CD4-positive, alpha-beta T cell treated with Interleukin-10 for 1 hour (primary cell): Measurements from ENCODE around the gene SCIN.

Experiments
- DNase-seq: peaks from one replicate; pipeline ENCODE4 v3.0.0-alpha.2; 2020

Gene SCIN

DNA sequence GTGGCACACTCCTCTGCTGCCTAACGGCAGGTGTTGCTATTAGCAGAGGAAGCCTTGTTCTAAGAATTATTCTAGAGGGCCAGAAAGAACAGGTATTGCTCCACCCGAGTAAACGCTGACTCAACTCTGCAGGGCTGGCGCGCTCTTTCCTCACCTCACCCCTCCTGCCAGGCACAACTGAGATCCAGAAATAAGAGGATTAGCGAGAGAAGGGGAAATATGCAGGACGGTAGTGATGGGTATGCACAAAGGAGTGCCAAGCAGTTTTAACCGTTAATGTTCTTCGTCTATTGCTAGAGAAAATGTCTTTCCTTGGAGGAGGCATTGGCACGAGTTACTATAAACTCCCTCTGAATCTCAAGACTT lies 369 bp upstream of the SCIN start:
- DNase-seq = no peak

DNA sequence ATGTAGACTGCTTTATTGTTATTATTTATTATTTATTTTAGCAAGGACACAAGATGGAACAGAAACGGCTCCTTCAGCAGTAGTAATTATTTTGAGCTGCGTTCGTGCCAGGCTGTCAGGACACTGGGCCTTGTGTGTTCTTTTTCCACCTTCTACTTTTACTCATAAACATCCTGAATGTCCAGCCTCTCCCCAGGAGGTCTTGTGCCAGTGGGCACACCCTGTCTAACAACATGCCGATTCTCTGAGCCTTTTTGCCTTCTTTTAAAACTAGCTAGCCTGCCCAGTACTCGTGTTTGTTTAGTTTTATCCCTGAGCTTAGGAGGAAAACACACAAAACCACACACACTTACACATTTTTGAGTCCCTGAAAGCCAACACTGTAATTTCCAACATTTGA lies 1.2 kb downstream of the SCIN start:
- DNase-seq = no peak

DNA sequence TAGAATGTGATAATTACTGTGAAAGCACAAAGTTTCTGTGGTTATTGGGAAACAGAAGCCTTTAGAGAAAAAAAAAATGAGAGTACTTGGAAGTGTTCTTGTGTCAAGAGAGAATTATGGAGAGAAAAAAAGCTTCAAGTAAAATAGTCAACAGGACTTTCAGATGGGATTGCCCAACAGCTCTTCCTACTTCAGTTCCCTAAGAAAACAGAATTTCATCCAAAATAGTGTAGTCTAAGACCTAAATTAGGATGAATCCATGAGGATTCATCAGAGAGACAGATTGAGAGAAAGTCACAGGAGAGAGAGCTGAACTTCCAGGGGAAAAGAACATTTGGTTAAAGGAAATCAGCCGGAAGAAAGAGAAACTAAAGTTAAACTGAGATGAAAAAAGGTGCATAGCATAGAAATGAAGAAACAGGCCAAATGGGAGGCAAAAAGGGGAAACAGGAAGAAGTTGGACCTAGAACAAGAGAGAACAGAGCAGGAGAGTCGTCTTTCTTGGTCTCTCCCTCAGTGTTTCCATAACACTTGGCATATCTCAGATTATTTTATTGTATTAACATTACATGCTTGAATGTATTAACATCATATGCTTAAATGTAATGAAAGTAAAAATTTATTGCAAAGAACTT lies 2.5 kb downstream of the SCIN start:
- DNase-seq = no peak

DNA sequence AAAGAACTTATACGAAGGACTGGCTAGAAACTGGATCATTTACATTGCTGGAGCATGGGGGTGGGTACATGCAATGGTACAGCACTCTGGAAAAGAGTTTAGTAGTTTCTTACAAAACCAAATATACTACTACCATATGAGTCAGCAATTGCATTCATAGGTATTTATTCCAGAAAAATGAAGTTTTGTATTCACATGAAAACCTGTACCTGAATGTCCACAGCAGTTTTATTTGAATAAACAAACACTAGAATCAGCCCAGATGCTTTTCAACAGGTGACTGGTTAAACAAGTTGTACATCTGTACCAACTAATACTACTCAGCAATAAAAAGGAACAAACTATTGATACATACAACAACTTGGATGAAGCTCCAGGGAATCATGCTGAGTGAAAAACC lies 3.4 kb downstream of the SCIN start:
- no peak for DNase-seq

DNA sequence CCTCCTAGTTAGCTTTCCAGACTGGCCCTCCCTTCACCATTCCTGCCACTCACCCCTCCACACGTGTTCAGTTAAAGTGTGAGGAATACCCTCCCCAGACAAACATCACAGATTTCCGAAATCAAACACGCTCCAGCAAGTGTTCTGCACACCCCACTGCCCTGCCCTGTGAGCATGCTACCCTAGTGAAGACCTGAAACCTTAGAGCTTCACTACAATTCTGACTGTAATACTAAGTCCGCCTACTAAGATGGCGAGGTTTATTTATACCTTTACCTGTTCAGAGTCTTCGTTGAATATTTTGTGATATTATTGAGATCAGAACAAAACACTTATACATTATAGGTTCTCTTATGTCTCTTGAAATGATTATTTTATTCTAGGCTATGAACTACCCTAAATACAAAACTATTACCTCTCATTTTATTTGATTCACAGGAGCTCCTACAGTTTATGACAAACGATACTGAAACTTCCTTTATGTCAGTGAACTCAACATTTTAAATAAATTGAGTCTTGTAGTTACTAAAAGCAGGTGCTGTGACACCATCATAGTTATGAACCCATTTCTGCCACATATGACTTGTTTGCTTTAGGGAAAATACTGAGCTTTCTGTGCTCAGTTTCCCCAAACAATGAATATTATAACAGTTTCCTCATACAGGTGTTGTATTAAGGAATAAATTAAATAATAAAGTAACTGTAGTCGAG lies 8.6 kb downstream of the SCIN start:
- no peak for DNase-seq

DNA sequence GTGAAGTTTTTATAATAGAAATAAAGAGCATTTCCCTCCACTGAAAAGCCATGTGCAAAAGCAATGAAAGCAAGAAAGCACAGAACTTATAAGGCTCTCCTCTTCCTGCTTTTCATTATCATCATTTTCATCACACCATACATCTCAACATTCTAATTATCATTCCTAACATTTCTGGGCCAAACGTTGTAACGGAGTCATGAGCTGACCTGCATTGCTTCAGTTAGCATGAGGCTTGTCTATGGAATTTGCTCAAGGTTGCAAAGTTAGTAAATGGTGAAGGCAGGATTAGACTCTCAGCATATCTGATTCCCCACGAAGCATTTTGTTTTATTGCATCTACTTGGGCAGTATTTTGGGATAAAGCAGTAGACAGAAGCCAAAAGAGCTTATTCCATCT lies 11.4 kb downstream of the SCIN start:
- DNase-seq = no peak

DNA sequence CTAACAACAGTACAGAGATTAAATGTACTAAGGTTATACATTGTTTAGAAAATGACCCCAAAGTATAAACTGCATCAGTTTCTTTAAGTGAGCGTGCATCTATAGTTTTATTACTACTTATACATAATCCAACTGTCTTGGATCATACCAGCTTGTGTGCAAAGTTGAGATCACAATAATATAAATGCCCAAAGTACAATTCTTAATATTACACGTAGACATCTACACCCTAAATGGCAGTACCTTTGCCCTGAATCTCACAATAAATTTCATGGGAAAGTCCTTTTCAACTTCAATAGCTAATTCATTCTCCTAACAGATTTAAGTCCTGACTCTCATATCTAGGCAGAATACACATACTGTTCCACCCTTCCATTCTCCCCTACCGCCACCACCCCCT lies 11.8 kb downstream of the SCIN start:
- no peak for DNase-seq

DNA sequence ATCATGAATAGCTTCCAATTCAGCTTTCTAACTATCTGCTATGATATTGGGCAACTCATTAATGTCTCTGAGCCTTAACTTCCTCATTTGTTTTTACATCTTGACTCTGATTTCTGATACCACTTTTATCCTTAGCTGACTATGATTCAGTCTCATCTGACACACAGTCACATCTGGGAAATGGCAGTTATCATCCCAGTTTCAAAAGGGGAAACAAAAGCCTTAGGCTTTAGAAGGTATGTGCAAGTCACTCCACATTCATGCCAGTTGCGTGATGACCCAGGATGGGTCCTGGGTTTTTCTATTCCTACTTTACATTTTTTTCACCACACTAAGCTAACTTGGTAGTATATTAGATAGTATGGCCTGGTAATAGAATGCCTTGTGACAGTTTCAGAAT lies 12.7 kb downstream of the SCIN start:
- no peak for DNase-seq

DNA sequence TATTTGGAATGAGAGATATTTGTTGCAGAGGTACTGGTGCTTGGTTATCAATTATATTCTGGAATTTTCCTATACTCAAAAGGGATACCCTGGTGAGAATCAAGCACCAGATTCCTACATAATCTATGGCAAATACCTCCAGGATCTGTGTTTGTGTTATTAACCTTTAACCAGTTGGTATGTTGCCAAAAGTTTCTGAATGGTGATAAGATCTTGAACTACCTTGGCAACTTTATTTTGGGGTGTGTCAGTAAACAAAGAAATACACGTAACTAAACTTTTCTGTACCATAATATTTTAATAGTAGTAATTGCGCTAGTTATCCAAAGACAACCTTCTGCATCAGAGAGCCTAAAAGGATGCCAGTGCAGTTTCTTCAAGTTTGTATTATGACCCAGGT lies 13.4 kb downstream of the SCIN start:
- no peak for DNase-seq

DNA sequence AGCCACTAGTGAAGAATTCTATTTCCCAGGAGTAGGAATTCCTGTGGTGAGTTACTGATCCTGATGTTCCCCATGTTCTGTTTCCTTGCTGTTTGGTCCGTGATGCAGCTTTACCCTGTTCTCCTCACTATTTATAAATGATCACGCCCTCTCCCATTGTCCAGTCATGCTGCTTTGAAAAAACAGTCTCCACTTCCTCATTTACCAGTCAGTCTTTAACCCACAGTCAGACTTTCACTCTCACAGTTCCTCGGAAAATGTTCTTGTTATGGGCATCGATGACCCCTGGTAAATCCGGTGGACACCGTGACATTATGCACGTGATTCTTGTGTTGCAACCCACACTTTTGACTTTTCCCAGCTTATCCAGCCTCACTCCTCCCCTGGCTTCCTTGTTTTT lies 14.4 kb downstream of the SCIN start:
- DNase-seq = no peak

DNA sequence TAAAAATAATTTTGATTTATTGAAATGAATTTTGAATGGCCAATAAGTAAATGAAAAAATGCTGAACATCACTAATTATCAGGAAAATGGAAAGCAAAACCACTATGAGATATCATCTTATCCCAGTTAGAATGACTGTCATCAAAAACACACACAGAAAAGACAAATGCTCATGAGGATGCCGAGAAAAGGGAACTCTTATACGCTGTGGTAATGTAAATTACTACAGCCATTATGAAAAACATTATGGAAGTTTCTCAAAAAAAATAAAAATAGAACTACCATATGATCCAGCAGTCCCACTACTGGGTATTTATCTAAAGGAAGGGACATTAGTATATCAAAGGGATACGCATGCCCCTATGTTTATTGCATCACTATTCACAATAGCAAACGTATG lies 15.8 kb downstream of the SCIN start:
- DNase-seq = no peak

DNA sequence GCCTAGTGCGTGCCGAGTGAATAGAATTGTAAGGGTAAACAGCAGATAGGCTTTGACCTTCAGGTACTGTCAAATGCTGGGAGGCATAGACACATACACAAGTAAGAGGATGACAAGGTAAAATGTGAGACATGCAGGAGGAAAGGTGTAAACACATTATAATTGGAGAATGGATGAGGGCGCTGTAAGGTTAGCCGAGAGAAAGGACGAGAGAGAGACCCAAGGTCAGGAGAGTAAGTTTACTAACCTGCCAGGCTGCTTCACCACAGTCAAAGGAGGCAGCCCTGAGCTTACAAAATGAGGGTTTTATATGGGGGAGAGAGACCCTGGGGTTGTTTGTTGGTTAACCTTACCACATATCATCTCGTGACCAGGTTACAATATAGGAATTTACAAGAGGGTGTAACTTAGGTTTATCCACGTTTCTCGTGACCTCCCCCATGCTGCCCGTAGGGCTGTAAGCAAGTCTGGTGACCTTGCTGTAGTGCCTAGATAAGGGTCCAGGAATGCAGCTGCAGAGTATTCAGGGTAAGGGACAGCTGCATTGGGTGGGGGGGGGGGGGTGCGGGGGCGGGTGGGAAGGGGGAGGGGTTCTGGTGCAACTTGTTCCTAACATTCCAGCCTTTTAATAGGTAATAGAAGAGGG lies 17.9 kb downstream of the SCIN start:
- DNase-seq = no peak

DNA sequence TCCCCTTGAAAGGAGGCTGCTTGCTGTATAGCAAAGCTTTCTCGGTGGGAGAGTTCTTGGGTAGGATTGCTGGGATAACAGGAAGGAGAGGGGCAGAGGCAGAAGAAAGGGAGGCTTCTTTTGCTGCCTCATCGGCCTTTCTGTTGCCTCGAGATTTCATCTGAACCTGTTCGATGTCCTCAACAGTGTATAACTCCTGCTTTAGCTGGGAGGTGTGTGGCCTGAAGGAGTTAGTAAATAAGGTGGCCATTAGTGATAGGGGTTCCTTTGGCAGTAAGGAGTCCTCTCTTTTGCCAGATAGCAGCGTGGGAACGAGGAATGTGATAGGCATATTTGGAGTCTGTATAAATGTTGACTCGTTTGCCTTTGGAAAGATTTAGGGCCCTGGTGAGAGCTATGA lies 20.0 kb downstream of the SCIN start:
- DNase-seq = no peak

DNA sequence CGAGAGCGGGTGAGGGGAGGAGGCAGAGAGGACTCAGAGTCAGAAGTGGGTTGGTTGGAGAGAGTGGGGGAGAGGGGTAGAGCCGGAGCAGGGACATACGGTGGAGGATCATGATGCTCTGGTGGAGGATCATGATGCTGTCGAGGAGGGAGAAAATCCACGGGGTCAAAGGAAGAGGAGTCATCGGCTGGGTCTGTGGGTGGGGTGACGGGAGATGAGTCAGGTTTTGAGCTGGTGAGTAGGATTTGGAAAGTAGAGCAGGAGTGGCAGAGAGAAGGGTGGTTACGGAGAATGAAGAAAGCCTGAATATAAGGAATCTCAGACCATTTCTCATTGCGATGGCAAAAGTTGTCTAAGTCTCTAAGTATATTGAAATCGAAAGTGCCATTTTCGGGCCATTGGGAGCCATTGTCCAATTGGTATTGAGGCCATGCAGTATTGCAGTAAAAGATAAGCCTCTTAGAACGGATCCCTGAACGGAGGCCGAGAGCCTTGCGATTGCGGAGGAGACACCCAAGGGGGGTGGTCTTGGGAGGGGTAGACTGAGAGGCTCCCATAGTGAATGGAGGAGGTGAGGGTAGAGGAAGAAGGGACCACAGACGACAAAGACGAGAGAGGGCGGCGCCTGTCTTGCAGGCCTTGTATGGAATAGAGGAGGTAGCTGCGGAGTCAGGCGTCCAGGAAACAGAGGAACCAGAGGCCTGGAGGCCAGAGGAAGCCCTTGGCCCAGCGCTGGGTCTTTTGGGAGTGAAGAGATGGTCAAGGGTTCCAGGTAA lies 23.8 kb downstream of the SCIN start:
- DNase-seq = no peak

DNA sequence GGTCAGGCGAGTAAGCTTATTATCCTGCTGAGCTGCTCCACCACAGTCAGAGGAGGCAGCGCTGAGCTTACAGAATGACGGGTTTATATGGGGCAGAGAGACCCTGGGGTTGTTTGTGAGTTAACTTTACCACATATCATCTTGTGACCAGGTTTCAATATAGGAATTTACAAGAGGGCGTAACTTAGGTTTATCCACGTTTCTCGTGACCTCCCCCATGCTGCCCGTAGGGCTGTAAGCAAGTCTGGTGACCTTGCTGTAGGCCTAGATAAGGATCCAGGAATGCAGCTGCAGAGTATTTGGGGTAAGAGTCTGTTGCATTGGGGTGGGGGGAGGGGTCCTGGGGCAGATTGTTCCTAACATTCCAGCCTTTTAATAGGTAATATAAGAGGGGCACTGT lies 24.6 kb downstream of the SCIN start:
- no peak for DNase-seq

DNA sequence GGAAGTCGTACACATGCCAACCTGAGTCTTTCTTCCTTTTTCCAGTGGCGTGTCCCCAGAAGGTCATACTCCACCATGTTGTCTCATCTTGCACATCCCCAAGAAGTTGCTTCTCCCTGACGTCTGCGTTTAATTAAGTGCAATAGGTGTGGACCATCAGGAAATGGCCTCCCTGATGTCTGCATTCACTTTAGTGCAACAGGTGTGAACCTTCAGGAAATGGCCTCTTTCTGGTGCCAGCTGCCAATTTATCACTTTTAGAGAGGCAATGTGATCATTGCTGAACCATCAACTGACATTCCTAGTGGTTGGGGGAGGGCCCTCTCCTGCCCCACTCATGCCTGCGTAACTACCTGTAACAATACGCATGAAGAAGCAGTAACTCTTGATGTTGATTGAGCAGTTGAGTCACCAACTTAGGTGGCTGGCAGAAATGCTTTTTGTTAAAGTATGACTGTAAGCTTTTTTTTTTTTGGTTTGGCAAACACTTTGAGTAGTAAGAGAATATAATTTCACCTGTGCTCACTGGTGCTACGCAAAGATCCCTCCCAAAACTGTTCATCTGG lies 25.8 kb downstream of the SCIN start:
- no peak for DNase-seq

DNA sequence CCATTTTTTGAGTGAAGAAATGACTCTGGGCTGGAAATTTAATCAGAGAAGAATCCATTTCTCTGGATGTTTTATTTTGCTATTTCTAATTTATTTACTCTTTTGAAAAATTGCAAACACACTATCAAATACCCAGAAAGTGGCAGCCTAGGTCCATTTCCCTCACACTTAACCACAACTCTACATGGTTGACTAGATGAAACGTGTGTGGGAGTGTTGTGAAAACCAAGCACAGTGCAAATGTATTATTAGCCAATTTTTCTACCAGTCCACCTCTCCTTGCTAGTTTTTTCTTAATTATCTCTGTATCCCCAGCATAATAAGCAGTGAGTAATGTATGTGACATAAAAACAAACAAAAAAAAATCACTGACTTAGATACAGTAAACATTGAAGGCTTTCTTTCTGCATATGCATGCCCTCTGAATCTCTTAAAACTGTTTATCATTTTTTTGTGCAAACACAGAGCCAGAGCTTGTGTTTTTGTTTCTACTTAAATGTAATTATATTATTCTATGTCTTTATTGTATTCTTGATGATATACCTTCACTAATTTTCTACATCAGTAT lies 30.9 kb downstream of the SCIN start:
- no peak for DNase-seq

DNA sequence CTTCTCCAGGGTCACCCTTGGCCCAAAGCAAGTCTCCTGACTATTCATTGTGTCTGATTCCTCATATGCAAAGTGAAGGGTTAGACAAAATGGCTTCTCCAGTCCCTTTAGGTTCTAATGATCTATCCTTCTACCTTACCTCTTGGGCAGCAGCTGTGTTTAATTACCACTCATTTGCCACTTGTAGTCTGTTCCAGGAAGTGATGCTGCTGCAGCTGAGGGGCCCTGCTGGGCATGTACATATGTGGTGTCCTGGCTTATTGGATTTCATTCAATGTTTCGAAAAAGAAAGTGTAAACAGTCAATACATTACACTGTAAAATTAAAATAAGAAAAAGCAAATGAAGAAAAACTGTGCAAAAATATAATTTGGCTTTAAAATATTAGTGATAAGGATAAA lies 36.6 kb downstream of the SCIN start:
- no peak for DNase-seq

DNA sequence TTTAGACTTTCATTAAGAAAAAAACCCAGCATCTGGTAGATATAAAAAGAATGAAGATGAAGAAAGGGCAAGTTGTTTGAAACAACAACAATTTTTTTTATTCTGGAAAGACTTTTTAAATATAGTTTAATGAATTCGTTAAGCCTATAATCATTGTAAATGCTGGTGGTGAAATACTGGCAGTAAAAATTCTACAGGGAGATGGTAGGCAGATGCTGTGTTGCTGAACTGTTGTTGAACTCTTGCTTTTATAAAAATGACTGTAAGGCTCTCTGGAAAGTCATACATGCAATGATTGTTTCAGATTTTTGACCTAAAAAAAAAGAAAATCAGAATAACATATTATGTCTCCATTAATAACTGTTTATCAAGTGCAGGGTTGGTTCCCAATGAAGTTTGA lies 39.0 kb downstream of the SCIN start:
- DNase-seq = no peak

DNA sequence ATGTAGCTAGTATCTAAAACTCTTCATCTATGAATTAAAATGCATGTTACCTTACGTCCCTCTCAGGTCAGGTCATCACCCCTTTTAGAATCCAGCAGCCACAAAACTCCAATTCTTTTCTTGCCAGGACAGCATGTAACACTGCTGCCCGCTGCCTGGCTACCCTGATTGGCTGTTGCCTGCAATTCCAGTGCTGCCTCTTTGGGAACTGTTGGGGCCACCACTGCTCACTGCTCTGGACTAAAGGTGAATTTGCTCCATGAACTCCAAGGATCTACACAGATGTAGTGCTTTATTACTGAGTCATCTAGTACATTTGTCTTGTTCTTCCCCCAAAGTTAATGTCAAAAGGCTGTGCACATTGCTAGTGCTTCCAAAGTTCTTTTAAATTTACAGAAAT lies 40.4 kb downstream of the SCIN start:
- no peak for DNase-seq

DNA sequence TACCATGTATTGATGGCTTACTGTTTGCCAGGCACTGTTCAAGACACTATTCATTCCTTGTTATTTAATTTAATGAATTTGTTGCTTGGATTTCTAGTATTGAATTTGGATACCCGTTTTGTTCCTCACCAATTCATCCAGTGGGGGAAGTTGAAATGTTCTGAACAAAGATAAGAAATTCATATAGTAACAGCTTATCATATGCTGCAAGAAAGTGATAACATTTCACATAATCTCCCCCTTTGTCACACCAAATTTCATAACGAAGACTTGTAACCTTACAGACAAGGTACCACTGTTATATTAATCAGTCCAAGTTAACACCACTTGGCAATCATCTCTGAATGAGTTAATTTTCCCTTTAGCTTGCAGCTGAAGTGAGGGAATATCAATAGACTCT lies 42.1 kb downstream of the SCIN start:
- DNase-seq = no peak

DNA sequence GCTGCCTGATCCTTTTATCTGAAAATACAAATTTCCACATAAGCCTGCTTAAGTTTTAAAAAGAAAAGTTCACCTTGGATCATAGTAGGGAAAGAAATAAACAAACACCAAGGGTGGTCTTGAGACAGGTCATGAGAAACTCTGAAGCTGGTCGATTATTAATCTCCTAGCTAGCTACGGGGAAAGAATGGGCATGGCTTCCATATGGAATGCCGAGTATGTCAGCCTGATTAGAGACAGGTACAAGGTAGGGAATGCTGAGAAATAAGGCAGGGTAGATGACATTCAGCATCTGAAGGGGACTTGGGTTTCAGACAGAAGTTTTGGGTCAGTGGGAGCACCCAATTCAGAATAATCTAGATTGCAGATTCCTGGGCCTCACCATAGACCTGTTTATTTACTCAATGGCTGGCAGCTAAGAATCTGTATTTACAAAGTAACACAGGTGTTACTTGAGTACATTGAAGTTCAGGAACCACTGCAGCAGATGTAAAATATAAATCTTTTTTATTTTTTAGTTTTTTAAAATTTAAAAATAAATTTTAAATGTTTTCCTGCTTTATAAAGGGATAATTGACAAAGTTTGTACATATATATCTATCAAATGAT lies 49.0 kb downstream of the SCIN start:
- no peak for DNase-seq

DNA sequence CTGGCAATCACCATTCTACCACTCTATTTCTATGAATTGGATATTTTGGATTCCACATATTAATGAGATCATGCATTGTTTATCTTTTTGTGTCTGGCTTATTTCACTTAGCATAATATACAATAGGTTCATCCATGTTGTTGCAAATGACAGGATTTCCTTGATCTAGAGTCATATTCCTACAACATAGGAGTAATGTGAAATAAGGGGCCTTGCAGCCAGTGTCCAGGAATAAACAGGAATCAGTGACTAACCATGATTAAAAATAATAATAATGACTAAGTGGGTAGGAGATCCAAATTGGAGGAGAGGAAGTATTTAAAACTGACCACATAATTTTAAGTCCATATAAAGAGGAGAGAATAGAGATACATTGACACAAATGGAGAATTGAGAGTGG lies 49.9 kb downstream of the SCIN start:
- no peak for DNase-seq
